Skin of body (tissue), 2 donors: Measurements from ENCODE around the gene XKR7. TPM values are rescaled to one million over a fixed set of nuclear protein-coding genes. Genes with fewer than 3 reads are reported as not detected.

Source experiments
- DNase-seq: peaks from one replicate; lab custom pipeline; 2025; lab: John Stamatoyannopoulos, UW
- total RNA-seq: library from RNA; depleted of rRNA; stranded (reverse); fragments of >200 nt; gene quantifications from one replicate; pipeline ENCODE4 v1.2.3, GENCODE V29; 2014

The XKR7 gene
- total RNA-seq, 1 donor from 2014 or later: not detected

DNA sequence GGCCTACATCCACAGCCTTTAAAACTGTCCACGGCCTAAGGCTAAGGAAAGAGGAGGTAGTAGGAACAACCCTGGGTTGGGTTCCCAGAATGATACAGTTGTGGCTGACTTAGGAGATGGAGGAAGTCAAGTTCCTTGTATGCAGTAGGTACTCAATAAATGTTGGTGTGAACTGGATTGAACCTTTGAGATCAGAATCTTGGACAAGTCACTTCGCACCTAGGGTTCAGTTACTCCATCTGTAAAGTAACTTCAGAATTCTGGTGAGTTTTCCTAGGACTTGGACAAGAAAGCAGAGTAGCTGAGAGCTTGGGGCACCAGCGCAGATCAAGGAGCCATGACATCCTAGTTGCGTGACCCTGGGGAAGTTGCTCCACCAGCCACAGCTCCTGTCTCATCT lies 9.1 kb downstream of the XKR7 start:
- DNase-seq: no peak

DNA sequence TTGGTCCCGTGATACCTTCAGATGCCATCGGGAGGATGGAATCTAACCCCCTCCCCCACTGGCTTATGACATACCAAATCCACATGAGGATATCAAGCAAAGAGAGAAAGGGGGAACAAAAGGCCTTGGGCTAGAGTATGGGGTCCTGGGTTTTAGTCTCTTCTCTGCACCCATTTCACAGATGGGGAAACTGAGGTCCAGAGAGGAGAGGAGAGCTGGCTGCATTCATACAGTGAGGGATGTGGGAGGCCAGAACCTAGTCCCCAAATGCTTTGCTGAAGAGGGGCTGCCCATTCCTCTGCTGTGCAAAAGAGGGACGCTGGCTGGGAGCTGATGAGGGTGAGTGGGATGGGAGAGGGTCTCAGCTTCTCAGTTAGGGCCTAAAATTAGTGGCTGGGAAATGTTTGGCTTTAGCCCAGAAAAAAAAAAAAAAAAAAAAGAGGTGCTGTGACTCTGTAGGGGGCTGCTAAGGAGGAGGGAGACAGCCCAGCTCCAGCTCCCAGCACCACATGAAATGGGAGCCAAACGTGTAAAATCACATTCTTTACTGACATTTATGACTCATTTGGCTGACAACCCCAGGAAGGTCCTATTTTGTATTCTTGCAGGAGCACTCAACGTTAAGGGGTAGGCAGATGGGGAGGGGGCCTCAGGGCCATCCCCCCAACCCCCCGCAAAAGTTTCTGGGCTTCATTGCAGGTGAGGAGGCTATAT lies 11.9 kb downstream of the XKR7 start:
- DNase-seq: no peak

DNA sequence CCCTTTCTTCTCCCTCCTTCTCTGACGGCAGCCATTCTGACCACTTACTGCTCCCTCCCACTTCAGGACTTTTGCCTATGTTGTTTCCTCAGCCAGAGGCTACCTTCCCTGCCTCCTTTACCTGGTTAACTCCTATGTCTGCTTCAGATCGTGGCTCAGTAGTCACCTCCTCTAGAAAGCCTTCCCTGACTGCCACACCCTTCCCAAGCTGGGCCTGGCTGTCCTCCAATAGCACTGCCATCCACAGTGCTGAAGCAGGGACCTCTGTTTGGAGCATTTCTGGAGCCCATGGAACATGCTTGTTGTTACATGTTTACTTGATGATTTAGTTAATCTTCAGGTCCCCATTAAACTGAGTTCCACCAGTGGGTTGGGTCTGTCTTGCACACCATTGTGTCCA lies 13.8 kb downstream of the XKR7 start:
- DNase-seq: no peak

DNA sequence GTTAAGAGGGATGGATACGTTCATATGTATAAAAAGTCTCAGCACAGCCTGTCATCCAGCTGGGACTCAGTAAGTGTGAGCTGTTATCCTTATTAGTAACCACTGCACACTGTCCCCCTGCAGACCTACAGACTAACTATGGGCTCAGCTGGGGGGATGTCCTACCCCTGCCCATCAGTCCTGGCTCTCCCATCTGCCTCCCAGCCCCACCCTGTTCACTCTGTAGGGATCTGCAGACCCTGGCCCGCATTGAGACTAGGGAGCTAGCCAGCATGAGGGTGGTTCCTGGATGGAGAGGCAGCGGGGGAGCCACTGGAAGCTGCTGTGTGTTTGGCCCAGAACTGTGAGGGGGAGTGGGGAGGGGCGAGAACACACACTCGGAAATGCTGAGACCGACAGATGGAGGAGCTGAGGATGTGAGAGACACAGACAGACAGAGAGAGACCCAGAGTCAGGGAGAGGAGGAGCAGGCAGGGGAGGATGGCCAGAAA lies 17.1 kb downstream of the XKR7 start:
- no peak for DNase-seq

DNA sequence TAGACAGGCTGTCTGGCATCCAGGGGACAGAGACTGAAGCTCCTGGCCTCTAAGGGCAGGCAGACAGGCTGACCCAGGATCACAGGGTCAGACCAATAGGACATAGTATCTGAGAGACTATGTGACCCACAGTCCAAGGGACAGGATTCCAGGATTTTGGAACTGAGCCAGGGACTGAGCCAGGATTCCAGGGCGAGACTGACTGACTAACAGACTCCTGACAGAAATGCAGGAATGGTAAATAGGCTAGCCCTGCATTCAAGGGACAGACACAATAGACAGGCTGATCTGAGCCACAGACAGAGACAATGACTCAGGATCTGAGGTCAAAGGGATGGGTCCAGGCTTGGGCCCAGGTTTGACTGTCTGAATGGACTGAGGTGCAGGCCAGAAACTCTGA lies 19.8 kb downstream of the XKR7 start:
- DNase-seq: no peak

DNA sequence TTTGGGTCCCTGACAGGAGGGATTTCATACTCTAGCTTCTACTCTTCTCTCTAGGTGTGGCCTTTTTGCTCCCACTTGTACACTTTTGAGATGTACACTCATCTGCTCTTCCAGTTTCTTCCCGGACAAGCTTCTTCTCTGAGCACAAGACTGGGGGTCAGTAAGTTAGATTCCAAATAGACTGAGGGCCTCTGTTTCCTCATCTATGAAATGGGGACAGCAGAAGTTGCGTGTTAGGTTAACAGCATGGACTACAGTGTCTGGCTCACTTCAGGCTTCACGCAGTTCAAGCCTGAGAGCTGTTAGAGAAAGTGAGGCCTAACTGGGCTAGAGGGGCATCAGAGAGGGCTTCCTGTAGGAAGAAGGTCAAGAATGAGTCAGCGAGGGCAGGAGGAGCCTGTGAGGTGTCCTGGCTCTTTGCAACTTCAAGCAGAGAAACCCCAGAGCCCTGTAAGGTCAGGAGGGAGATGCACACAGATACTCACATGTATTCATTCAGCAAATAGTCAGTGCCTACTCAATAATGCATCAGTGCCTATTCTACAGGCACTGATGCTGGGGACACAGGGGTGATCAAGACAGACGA lies 20.6 kb downstream of the XKR7 start:
- no peak for DNase-seq

DNA sequence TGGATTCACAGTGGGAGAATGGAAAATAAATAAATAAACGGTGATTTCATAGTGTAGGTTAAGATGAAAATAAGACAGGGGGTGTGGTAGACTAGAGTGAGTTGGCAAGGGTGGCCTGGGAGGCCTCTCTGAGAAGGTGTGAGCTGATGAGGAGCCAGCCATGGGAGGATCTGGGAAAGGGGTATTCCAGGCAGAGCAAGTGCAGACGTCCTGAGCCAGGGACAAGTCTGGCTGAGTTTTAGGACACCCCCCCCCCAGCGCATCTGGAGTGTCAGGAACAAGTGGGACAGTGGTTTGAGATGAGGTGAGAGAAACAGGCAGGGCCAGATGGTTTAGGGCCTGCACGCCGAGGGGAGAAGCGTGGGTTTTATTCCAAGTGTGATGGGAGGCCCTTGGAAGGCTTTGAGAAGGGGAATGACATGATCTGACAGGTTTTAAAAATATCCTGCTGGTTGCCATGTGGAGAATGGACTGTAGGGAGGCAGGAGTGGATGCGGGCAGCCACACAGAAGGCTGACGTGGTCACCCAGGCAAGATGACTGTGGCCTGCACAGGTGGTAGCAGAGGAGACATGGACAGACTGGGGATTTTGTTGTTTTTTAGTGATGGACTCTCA lies 21.2 kb downstream of the XKR7 start:
- no peak for DNase-seq

DNA sequence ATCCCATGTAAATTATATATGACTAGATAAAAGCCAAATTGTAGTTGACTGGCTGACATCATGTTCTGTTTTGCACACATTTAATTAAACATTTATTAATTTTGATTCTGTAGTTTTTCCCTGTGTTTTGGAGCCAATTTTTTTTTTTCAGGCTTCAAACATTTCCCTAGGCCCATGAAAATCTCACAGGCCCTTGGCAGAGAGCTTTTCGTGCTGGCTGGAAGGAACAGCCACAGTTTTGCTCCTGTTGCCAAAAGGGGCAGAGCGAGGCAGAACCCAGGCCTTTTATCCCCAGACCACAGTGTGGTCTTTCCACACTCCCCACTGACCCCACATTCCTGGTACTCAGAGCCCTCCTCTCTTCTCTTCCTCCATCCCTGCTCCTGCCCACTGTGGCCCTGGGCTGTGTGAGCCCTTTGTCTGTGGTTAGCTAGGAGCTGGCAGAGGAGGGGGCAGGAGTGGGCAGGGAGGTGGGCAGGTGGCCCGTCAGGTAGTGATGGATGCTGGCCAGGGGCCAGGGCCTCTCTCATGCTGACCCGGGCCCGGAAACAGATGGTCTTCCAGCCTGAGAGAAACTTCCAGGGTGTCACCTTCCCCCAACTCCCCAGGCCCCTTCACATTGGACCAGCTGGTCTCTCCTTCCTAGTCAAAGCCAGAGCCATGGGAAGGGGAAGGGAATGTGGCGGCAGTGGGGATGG lies 22.8 kb downstream of the XKR7 start:
- no peak for DNase-seq

DNA sequence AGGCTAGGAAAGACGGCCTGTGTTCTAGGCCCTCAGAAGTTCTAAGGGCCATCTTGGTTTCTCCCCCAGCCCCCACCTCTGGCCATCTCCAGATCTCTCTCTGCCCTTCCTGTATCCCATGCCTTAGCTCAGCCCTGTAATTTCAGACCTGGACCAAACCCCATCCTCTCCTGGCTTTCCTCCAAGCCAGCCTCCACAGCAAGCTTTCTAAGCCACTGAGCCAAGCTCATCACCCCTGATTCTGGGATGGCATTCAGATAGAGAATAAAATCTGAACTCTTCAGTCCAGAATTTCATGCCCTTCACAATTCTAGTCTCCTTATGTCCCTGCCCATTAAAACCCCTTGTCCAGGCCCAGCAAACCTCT lies 23.4 kb downstream of the XKR7 start:
- no peak for DNase-seq

DNA sequence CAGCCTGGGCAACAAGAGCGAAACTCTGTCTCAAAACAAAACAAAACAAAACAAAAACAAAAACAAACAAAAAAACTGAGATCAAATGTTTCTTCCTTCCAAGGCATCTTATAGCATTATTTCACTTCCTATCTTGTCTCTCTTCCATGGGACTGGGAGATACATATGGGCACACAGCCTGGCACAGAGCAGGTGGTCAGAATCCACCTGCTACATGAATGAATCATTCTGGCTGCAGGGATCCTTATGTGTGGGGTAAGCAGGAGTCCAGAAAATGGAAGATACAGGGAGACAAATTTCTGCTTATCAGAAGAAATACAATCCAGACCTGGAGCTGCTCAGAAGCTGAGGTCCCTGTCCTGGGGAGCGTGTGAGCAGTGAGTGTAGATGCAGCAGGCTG lies 24.1 kb downstream of the XKR7 start:
- no peak for DNase-seq

DNA sequence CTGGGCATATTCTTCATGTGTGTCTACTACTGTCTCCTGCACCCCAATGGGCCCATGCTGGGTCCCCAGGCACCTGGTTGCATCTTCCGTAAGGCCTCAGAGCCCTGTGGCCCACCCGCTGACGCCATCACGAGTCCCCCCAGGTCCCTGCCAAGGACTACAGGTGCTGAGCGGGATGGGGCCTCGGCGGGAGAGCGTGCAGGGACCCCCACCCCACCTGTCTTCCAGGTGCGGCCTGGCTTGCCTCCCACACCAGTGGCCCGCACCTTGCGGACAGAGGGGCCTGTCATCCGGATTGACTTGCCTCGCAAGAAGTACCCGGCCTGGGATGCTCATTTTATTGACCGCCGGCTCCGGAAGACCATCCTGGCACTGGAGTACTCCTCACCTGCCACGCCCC lies 29.0 kb downstream of the XKR7 start:
- DNase-seq: no peak

DNA sequence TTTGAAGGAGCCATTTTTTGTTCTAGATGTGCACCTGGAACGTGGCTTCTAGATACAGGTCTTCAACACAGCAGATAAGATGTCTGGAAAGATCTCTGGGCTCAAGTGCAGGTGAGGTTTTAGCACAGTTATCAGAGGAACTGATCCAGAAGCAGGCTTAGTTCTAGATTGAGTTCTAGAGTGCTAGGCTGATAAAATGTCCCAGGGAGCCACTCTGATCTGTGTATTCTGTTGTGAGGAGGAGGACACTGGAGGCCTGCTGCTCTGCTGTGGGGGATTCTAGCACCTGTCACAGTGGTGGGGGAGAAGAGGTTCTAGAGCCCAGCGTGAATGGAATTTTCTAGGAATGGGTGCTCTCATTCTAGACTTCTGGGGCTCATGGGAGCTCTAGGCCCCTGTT lies 30.3 kb downstream of the XKR7 start:
- no peak for DNase-seq

DNA sequence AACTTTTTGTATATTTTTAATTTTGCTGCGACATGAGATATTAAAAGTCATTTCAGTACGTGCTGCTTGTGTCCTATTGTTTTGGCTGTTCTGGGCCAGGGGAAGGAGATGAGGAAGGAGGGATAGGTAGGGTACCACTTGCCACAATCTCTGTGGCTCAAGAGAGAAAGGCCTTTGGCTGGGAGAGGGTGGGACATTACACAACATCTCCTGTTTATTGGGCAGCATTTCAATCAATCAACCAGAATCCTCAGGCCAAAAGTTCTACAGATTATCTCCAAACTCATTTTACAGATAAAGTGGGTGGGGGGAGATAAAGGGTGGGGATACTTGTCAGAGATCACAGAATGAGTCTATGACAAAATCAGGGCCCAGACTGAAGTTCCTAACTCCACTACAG lies 35.4 kb downstream of the XKR7 start:
- no peak for DNase-seq

DNA sequence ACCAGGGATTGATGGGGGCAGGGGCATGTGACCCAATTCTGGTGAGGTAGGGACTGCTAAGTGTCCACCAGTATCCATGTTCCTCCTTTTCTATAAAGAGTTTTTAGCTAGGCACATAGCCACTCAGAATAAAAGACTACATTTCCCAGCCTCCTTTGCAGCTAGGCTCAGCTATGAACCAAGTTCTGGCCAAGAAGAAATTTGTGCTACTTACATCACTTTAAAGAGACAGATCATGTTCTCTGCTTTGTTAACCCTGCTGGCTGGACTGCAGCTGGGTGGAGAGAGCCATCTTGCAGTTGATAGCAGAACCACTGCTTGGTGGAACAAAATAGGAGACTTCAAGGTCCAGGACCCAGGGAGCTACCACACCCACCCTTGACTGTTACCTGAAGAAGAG lies 37.0 kb downstream of the XKR7 start:
- DNase-seq: no peak

DNA sequence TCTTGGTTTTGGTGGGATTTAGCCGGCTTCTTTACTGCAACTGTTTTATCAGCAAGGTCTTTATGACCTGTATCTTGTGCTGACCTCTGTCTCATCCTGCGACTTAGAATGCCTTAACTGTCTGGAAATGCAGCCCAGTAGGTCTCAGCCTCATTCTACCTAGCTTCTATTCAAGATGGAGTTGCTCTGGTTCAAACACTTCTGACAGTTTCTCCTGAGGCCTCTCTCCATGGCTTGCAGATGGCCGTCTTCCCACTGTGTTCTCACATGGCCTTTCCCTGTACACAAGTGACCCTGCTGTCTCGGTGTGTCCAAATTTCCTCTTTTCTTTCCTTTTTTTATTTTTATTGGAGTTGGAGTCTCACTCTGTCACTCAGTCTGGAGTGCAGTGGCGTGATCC lies 38.1 kb downstream of the XKR7 start:
- DNase-seq: no peak

DNA sequence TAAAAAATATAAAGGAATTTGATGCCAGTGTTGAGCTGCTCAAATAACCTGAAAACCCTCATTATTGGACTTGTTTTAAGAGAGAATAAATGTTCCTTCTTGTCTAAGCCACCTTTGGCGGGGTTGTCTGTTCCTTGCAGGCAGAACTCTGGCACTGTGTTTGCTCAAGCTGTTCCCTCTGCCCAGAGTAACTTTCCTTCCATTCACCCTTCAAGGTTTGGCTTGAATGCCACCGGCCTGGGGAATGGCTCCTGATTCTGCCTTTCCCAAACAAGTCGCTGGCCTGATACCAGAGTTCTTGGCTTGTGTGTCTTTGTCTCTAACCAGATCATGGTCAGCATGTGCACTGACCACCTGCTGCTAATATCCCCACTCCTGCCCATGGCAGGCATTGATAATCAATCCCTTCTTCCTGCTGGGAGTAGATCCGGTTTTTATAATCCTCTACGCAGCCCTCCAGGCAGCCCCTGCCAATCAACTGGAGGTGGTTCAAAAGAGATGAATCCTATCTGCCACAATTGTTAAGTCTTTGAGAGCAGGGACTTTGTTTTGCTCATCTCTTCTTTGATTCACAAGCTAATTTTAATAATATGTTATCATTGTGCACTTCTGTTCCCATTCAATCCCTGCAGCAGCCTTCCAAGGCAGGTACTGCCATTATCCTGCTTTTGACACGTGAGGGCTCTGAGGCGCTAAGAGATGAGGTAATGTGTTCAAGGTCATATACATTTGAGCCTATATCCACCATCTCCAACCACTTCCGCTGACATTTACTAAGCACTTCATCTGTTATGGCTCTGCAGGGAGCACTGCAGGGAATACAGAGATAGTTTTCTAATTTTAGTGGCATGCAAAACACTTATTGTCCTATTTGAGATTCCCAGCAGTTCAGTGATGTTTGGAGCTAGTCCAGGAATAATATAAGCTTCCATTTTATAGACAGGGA lies 39.2 kb downstream of the XKR7 start:
- DNase-seq: no peak

DNA sequence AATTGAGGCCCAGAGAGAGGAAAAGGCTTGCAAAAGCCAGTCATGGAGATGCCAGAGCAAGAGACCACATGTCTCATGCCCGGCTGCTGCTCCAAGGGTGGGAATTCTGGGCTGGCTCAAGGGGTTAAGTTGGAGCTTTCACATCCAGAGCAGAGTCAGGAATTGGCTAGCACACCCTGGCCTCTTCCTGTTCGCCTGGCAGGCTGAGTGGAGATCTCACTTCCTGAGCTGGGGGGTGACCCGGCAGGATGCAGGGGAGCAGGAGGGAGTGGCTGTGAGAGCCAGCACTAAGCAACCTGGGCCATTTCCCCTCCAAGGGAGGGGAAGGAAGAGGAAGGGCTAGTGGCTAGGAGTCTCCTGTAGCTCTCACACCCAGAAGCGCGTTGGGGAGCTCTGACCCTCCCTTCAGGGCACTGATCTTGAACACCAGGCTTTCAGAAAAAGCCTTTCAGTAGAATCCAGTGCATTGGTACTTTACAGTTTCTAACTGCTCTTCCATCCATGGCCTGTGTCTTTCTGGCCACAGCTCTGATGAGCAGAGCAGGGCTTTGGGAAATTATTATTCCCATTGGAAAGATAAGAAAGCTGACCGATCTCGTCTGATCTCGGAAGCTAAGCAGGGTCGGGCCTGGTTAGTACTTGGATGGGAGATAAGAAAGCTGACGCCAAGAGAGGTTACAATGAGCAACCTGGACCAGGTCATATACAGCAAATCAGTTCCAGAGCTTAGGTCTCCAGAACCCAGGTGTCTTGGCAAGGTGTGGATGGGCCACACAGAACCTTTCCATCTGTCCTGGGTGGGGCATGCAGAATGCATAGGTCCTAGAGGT lies 40.1 kb downstream of the XKR7 start:
- peak; percentile 37 for DNase-seq

DNA sequence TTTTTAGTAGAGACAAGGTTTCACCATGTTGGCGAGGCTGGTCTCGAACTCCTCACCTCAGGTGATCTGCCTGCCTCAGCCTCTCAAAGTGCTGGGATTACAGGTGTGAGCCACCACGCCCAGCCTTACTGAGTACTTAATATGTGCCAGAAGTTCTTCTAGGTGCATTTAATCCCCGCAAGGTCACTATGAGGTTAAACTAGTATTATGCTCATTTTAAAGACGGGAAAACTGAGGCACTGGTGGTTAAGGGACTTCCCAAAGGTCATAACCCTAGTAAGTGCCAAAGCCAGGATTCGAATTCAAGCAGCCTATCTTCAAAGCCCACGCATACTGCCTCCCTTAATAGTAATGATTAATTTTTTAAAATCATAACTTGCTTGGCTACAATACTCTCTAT lies 41.6 kb downstream of the XKR7 start:
- no peak for DNase-seq

DNA sequence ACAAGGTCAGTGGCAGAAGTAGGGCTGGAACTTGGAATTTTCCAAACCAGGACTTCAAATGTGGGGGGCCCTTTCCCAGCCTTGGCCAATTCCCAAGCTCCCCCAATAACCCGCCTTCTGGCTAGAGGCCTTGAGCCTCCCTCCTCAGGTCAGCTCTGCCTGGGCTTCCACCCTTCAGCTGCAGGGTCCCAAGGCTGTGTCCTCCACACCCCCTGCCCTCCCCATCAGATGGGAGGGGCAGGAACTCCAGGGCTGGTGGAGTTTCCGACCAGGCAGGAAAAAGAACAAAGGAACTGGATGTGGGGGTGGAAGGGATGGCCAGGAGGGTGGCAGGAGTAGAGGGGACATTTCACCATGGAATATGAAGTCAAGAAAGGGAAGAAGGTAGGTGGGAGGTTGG lies 42.1 kb downstream of the XKR7 start, which contains the start of gene CCM2L:
Gene CCM2L (plus strand): TSS at position 338 of the 400 bp plus-strand sequence. CDS start 17 bp downstream, at position 355.
- no peak for DNase-seq

DNA sequence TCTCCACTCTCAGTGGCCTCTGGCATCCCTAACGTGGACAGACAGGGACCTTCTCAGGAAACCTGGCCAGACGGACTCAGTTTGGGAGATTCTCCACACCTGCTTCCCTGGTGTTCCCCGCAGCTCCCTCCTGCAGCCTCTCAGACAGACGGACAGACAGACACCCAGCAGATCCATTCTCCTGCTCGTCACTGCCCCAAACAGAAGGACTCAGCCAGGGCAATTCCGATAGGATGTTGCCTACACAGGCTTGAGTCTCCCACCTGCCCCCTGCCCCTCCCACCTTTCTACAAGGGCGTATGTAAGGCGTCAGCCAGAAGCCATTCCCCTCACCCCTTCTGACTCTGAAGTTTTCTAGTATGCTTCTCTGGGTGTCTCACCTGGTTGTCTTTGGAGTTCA lies 42.7 kb downstream of the XKR7 start:
- DNase-seq: no peak
